Measurements from ENCODE around the gene CCDC177. TPM values are rescaled to one million over a fixed set of nuclear protein-coding genes. Genes with fewer than 3 reads are reported as not detected.

CCDC177 gene
- total and polyA plus RNA-seq, 2 experiments from 2014 or later: 0.23 TPM; not detected in 1

GRCh38 chr14:69569859-69570258 lies 4.8 kb downstream of the CCDC177 start:
- H3K9me3 ChIP-seq (ENCODE audit: low read depth): no peaks in the 10 kb centered on the region
- peaks cover 82% of the 10 kb centered on the region for H3K27me3 ChIP-seq
- H2AFZ ChIP-seq: no peak overlapping the region
- 58% methylated on average over 2 of the region's 2 CpGs for WGBS (ENCODE audit: low lambda C conversion rate, missing lambda C conversion rate)
- no peak overlapping the region for H3K4me2 ChIP-seq
- no peak overlapping the region for H3K4me3 ChIP-seq
- H3K4me1 ChIP-seq (ENCODE audit: insufficient read depth): peaks cover 6% of the 10 kb centered on the region
- H3K9me2 ChIP-seq (replicated peaks; ENCODE audit: insufficient read depth): no peaks in the 10 kb centered on the region
- TF ChIP-seq CTCF (IDR thresholded peaks at IDR 0.05; ENCODE audit: poor library complexity) (no peak), EZH2phosphoT487 (IDR thresholded peaks at IDR 0.05; ENCODE audit: low read depth, severe bottlenecking, unreplicated experiment) (no peak)
- no peaks in the 10 kb centered on the region for H4K20me1 ChIP-seq (ENCODE audit: insufficient read depth, poor library complexity, severe bottlenecking)
- no peaks in the 10 kb centered on the region for H3K79me2 ChIP-seq
- H3K27ac ChIP-seq: no peak overlapping the region
- DNase-seq (ENCODE audit: low spot score): no peak
- no peaks in the 10 kb centered on the region for H3K36me3 ChIP-seq (replicated peaks; ENCODE audit: insufficient read depth, low read depth)

- no peak overlapping the region for H2AFZ ChIP-seq
- no peaks in the 10 kb centered on the region for H3K36me3 ChIP-seq (replicated peaks; ENCODE audit: insufficient read depth, low read depth)
- TF ChIP-seq CTCF (IDR thresholded peaks at IDR 0.05; ENCODE audit: poor library complexity): no peak
- no peak for TF ChIP-seq EZH2 (IDR thresholded peaks at IDR 0.05; ENCODE audit: borderline replicate concordance)
- no peak for TF ChIP-seq EZH2phosphoT487 (IDR thresholded peaks at IDR 0.05; ENCODE audit: low read depth, severe bottlenecking, unreplicated experiment)
- peaks cover 82% of the 10 kb centered on the region for H3K27me3 ChIP-seq
- DNase-seq (ENCODE audit: low spot score): no peak
- H3K9me3 ChIP-seq (ENCODE audit: low read depth): no peaks in the 10 kb centered on the region
- 91% methylated on average over 5 of the region's 5 CpGs for whole genome bisulfite sequencing (ENCODE audit: low lambda C conversion rate, missing lambda C conversion rate)
- H4K20me1 ChIP-seq (ENCODE audit: insufficient read depth, poor library complexity, severe bottlenecking): no peaks in the 10 kb centered on the region
- H3K4me3 ChIP-seq: no peak overlapping the region
- H3K4me1 ChIP-seq (ENCODE audit: insufficient read depth): no peaks in the 10 kb centered on the region
- H3K27ac ChIP-seq: no peak overlapping the region
- no peaks in the 10 kb centered on the region for H3K79me2 ChIP-seq
- no peaks in the 10 kb centered on the region for H3K9me2 ChIP-seq (replicated peaks; ENCODE audit: insufficient read depth)
- H3K4me2 ChIP-seq: no peak overlapping the region
These were observed 7.1 kb downstream of the CCDC177 start for GRCh38 chr14:69567563-69567962.

- Histone ChIP-seq H3K27me3 (peaks cover 52% of the 10 kb centered on the region), H3K27ac (no peak overlapping the region), H3K4me2 (no peak overlapping the region), H3K36me3 (replicated peaks; ENCODE audit: insufficient read depth, low read depth) (no peaks in the 10 kb centered on the region), H3K9me3 (ENCODE audit: low read depth) (no peaks in the 10 kb centered on the region), H2AFZ (no peak overlapping the region), H3K4me1 (ENCODE audit: insufficient read depth) (peaks cover 4% of the 10 kb centered on the region), H3K9me2 (replicated peaks; ENCODE audit: insufficient read depth) (no peaks in the 10 kb centered on the region), H3K79me2 (no peaks in the 10 kb centered on the region), H3K4me3 (no peak overlapping the region), H4K20me1 (ENCODE audit: insufficient read depth, poor library complexity, severe bottlenecking) (no peaks in the 10 kb centered on the region)
- TF ChIP-seq EZH2phosphoT487 (IDR thresholded peaks at IDR 0.05; ENCODE audit: low read depth, severe bottlenecking, unreplicated experiment) (no peak), CTCF (IDR thresholded peaks at IDR 0.05; ENCODE audit: poor library complexity) (no peak), EZH2 (IDR thresholded peaks at IDR 0.05; ENCODE audit: borderline replicate concordance) (no peak)
- no peak for DNase-seq (ENCODE audit: low spot score)
These were observed 12.8 kb downstream of the CCDC177 start for GRCh38 chr14:69561893-69562292.

- WGBS (ENCODE audit: low lambda C conversion rate, missing lambda C conversion rate): 86% methylated on average over 7 of the region's 7 CpGs
- no peaks in the 10 kb centered on the region for H4K20me1 ChIP-seq (ENCODE audit: insufficient read depth, poor library complexity, severe bottlenecking)
- H3K36me3 ChIP-seq (replicated peaks; ENCODE audit: insufficient read depth, low read depth): no peaks in the 10 kb centered on the region
- H3K9me2 ChIP-seq (replicated peaks; ENCODE audit: insufficient read depth): no peaks in the 10 kb centered on the region
- no peaks in the 10 kb centered on the region for H3K79me2 ChIP-seq
- H3K4me1 ChIP-seq (ENCODE audit: insufficient read depth): peaks cover 4% of the 10 kb centered on the region
- no peak overlapping the region for H3K27ac ChIP-seq
- H3K4me3 ChIP-seq: no peak overlapping the region
- H3K4me2 ChIP-seq: no peak overlapping the region
- H2AFZ ChIP-seq: no peak overlapping the region
- no peaks in the 10 kb centered on the region for H3K9me3 ChIP-seq (ENCODE audit: low read depth)
- peaks cover 44% of the 10 kb centered on the region for H3K27me3 ChIP-seq
- TF ChIP-seq CTCF (IDR thresholded peaks at IDR 0.05; ENCODE audit: poor library complexity) (no peak), EZH2phosphoT487 (IDR thresholded peaks at IDR 0.05; ENCODE audit: low read depth, severe bottlenecking, unreplicated experiment) (no peak), EZH2 (IDR thresholded peaks at IDR 0.05; ENCODE audit: borderline replicate concordance) (no peak)
- DNase-seq (ENCODE audit: low spot score): no peak
These were observed 13.8 kb downstream of the CCDC177 start for GRCh38 chr14:69560826-69561225.

Measured in hepatocyte (in vitro differentiated cells).